Prostate gland (tissue), 2 donors: ENCODE results near the gene RNF144A. TPM values are rescaled to one million over a fixed set of nuclear protein-coding genes. Genes with fewer than 3 reads are reported as not detected.
"Not testable (repeated sequence)": the region's sequence is repeated elsewhere in the genome, so short reads cannot be mapped to it uniquely, and the experiment has no call there.

Source experiments
- DNase-seq: peaks from one replicate; pipeline ENCODE4 v3.0.0-alpha.2; 2019; ENCODE audit warnings: low spot score
- H3K27ac ChIP-seq, 2 donors: fragments of 200-600 bp; sonication (generic); 2 replicates each; pipeline ENCODE4 v1.5.1; 2017 to 2019
- H3K27me3 ChIP-seq: fragments of 200-600 bp; sonication (generic); replicated peaks from 2 replicates; pipeline ENCODE4 v1.5.1; 2019; ENCODE audit not compliant: insufficient read depth
- H3K36me3 ChIP-seq, 2 donors: fragments of 200-600 bp; sonication (generic); 1 replicate in 1 of 2; 2 replicates in 1 of 2; pipeline versions ENCODE4 v1.5.1 to v1.8.1; 2017 to 2019
- H3K4me1 ChIP-seq: fragments of 200-600 bp; sonication (generic); replicated peaks from 2 replicates; pipeline ENCODE4 v1.5.1; 2019
- H3K4me3 ChIP-seq, 2 donors: fragments of 200-600 bp; sonication (generic); 2 replicates each; pipeline ENCODE4 v1.5.1; 2017 to 2019
- H3K9me3 ChIP-seq: fragments of 200-600 bp; sonication (generic); 2 replicates; pipeline ENCODE4 v1.5.1; 2017
- POLR2A ChIP-seq: fragments of 450-650 bp; IDR thresholded peaks from one replicate; pipeline ENCODE4 v1.6.1; 2016; ENCODE audit warnings: antibody characterized with exemption, mild to moderate bottlenecking
- POLR2AphosphoS5 ChIP-seq: sonication (generic); formaldehyde crosslinking; IDR thresholded peaks from one replicate; pipeline ENCODE4 v1.6.1; 2017; ENCODE audit warnings: antibody characterized with exemption
- WGBS: methylation state at CpG from one replicate; pipeline ENCODE4 v1.1.5; 2018; 5-methylcytosine and 5-hydroxymethylcytosine counted together
- intact Hi-C: fragments of 100-400 bp; cut with DNase I; formaldehyde crosslinking; loops from one replicate; pipeline ENCODE4 v1.14.2; 2022
- total RNA-seq, 2 donors: library from RNA; depleted of rRNA; stranded (reverse); fragments of >200 nt; gene quantifications; one replicate each; pipeline ENCODE4 v1.1.0, GENCODE V29; 2016
- TF ChIP-seq, protein P1 (sequence below), 4 experiments: fragments of 200-600 bp in 2 of 4; fragments of 450-650 bp in 2 of 4; sonication (generic) in 2 of 4; IDR thresholded peaks; 1 replicate in 3 of 4; 2 replicates in 1 of 4; pipeline ENCODE4 v1.5.1; 2016 to 2019; ENCODE audit warnings: antibody characterized with exemption in 4 of 4, mild to moderate bottlenecking in 2 of 4, moderate library complexity in 2 of 4

RNF144A gene
- total RNA-seq, 2 donors from 2014 or later, result 9.1 to 27.9 TPM

DNA sequence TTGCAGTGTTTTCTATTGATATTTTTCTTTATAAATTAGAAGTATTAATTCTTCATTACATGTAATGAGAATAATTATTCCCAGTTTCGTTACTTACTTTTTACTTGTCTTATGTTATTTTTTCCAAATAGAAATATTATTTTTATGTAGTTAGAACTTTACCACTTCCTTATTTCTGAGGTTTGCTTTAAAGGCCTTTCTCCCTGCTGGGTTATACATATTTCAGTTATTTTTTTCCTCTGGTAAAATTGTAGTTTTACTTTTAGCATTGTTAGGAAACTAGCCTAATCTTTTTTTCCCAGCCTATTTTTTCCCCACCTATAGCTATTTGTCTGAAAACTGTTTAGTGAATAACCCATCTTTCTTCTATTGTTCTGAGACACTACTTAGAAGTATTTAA lies 17.1 kb downstream of the RNF144A start:
- Histone ChIP-seq H3K36me3 (no peaks in the 10 kb centered on the region), H3K27ac (no peak overlapping the region), H3K4me3 (no peak overlapping the region), H3K27me3 (no peaks in the 10 kb centered on the region), H3K9me3 (no peaks in the 10 kb centered on the region), H3K4me1 (no peaks in the 10 kb centered on the region)
- intact Hi-C loops, result no loop called here
- DNase-seq, result no peak
- 90% methylated on average over 1 of the region's 1 CpG for WGBS
- TF ChIP-seq POLR2A (no peak), POLR2AphosphoS5 (no peak)
- TF ChIP-seq, protein P1, sequence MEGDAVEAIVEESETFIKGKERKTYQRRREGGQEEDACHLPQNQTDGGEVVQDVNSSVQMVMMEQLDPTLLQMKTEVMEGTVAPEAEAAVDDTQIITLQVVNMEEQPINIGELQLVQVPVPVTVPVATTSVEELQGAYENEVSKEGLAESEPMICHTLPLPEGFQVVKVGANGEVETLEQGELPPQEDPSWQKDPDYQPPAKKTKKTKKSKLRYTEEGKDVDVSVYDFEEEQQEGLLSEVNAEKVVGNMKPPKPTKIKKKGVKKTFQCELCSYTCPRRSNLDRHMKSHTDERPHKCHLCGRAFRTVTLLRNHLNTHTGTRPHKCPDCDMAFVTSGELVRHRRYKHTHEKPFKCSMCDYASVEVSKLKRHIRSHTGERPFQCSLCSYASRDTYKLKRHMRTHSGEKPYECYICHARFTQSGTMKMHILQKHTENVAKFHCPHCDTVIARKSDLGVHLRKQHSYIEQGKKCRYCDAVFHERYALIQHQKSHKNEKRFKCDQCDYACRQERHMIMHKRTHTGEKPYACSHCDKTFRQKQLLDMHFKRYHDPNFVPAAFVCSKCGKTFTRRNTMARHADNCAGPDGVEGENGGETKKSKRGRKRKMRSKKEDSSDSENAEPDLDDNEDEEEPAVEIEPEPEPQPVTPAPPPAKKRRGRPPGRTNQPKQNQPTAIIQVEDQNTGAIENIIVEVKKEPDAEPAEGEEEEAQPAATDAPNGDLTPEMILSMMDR (IDR thresholded peaks at IDR 0.05), result no peak

DNA sequence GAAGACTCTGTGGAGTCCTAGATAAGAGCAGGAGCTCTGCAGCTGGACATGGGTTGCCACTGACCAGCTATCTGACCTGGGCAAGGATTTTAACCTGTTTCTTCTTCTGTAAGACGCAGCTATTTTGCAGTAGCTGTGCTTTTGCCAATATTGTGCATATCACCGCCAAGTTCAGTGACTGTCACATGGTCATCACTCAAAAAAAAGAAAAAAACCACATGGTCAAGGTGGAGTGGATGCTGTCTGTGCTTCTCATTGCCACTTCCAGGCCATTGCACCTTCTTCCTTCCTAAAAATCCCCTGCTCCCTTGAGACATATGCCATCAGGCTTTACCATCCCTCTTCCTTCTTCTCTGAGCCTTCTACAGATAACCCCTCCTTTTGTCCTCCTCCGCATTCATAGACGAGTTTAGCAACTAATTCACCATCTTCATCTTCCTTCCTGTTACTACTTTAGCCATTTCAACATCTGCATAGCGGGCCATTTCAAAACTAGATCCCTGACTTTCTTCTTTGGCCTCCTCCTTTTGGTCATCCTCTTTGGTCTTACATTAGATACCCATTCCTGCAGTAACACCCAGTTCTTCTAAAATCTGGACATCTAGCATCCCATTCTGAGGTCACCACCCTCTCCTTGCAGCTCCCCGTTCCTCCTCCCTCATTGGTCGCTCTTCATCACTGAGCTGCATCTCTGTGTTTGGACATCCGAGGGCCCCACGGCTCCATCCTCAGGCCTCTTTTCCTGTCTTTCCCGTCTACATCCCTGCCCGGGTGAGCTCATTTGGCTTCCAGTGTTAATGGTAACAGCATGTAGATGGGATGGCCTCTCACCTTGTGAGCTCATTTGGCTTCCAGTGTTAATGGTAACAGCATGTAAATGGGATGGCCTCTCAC lies 17.8 kb downstream of the RNF144A start:
- H3K27me3 ChIP-seq, result no peaks in the 10 kb centered on the region
- no peaks in the 10 kb centered on the region for H3K4me1 ChIP-seq
- DNase-seq, result no peak
- H3K27ac ChIP-seq, result no peak overlapping the region
- no peaks in the 10 kb centered on the region for H3K36me3 ChIP-seq
- H3K9me3 ChIP-seq, result no peaks in the 10 kb centered on the region
- intact Hi-C loops, result no loop called here
- 88% methylated on average over 11 of the region's 11 CpGs for WGBS
- TF ChIP-seq, protein P1 (IDR thresholded peaks at IDR 0.05), result no peak
- TF ChIP-seq POLR2A (no peak), POLR2AphosphoS5 (no peak)
- H3K4me3 ChIP-seq, result no peak overlapping the region

DNA sequence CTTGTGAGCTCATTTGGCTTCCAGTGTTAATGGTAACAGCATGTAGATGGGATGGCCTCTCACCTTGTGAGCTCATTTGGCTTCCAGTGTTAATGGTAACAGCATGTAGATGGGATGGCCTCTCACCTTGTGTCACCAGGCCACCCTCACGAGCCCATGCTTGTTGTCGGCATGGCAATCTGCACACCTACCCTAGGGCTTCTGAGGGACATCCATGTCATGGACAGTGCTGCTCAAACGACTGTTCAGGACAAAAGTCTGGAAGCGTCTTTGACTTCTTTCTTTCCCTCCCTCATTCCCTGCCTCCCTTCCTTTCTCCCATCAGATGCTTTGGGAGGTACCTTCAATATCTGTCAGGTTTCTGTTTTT lies 18.4 kb downstream of the RNF144A start:
- intact Hi-C loops, H3K27me3 ChIP-seq, H3K36me3 ChIP-seq, H3K4me3 ChIP-seq, H3K4me1 ChIP-seq, H3K27ac ChIP-seq, DNase-seq, H3K9me3 ChIP-seq: not testable (repeated sequence)
- 86% methylated on average over 4 of the region's 4 CpGs for WGBS

DNA sequence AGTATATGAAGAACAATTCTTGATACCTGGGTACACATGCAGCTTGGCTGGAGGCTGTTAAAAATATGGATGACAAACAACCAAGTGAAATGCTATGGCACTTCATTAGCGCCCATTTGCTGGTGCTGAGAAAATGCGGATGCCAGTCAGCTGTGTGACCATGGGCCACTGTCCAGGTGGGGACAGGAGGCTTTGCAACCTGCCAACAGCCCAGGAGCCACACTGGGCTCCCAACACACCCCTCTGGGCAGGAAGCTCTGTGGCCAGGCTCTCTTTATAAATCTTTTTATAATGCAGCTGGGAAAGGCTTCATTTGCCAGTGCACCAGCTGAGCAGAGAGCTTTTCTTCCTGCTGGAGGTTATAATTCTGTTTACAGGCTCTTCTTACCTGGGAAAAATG lies 19.9 kb downstream of the RNF144A start:
- H3K4me3 ChIP-seq, result no peak overlapping the region
- no peaks in the 10 kb centered on the region for H3K9me3 ChIP-seq
- H3K27ac ChIP-seq, result no peak overlapping the region
- DNase-seq, result no peak
- H3K27me3 ChIP-seq, result no peaks in the 10 kb centered on the region
- TF ChIP-seq POLR2AphosphoS5 (no peak), POLR2A (no peak)
- intact Hi-C loops, result no loop called here
- 66% methylated on average over 2 of the region's 2 CpGs for WGBS
- no peaks in the 10 kb centered on the region for H3K36me3 ChIP-seq
- H3K4me1 ChIP-seq, result no peaks in the 10 kb centered on the region

DNA sequence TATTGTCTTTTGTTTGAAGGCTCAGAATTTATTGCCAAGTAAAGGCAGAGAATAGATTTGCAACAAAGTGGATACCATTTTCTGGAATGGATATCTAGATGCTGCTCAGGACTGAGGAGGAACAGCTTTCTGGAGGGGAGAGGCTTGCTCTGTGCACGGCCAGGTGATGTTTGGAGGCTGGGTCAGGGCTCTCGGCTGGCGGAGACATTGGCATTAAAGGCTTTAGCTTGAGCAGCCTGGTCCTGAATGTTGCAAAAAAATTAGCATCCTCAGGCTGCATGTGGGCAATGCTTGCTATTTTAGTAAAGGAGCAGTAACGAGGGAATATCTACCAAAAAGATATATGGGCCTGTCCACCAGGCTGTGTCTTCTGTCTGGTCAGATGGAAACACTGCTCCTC lies 20.4 kb downstream of the RNF144A start:
- Histone ChIP-seq H3K4me3 (no peak overlapping the region), H3K4me1 (no peaks in the 10 kb centered on the region), H3K27me3 (no peaks in the 10 kb centered on the region), H3K9me3 (no peaks in the 10 kb centered on the region), H3K27ac (no peak overlapping the region), H3K36me3 (no peaks in the 10 kb centered on the region)
- no peak for DNase-seq
- intact Hi-C loops, result no loop called here
- WGBS, result 81% methylated on average over 4 of the region's 4 CpGs
- TF ChIP-seq POLR2A (no peak), POLR2AphosphoS5 (no peak)
- TF ChIP-seq, protein P1 (IDR thresholded peaks at IDR 0.05), result no peak

DNA sequence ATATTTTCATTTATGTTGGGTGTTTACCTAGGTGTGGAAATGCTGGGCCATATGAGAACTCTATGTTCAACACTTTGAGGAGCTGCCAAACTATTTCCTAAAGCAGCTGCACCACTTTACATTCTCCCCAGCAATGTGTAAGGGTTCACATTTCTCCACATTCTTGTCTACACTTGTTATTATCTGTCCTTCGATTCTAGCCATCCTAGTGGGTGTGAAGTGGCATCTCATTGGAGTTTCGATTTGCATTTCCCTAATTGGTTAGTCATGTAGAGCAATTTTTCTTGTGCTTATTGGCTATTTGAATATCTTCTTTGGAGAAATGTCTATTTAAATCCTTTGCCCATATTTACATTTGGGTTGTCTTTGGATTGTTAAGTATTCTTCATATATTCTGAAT lies 21.9 kb downstream of the RNF144A start:
- H3K4me3 ChIP-seq, result no peak overlapping the region
- WGBS, result 69% methylated on average over 2 of the region's 2 CpGs
- no peak overlapping the region for H3K27ac ChIP-seq
- intact Hi-C loops, result no loop called here
- DNase-seq, result no peak
- no peaks in the 10 kb centered on the region for H3K36me3 ChIP-seq
- no peaks in the 10 kb centered on the region for H3K4me1 ChIP-seq
- TF ChIP-seq POLR2AphosphoS5 (no peak), POLR2A (no peak)
- TF ChIP-seq, protein P1 (IDR thresholded peaks at IDR 0.05), result no peak
- H3K9me3 ChIP-seq, result no peaks in the 10 kb centered on the region
- H3K27me3 ChIP-seq, result no peaks in the 10 kb centered on the region
